ENCODE measurements around the gene DNAJC15.

Gene DNAJC15

GRCh38 chr13:43009506-43009905, 13.9 kb upstream of the DNAJC15 start:
- Histone ChIP-seq H3K23ac (ENCODE audit: low read length) (no peak overlapping the region), H3K4me3 (ENCODE audit: low read depth, low read length) (no peak overlapping the region)

GRCh38 chr13:43014162-43014561, 9.2 kb upstream of the DNAJC15 start:
- Histone ChIP-seq H3K4me1 (ENCODE audit: control insufficient read depth in 1 of 2, insufficient read depth in 2 of 2, low read length in 2 of 2) (no peaks in the 10 kb centered on the region), H3K27ac (ENCODE audit: low read depth, low read length) (no peak overlapping the region), H3K79me1 (ENCODE audit: low read length) (peaks cover 9% of the 10 kb centered on the region), H4K8ac (ENCODE audit: low read depth, low read length) (no peak overlapping the region), H3K79me2 (ENCODE audit: control insufficient read depth, insufficient read depth, low read length, poor library complexity) (no peaks in the 10 kb centered on the region), H3K36me3 (ENCODE audit: control insufficient read depth in 1 of 2, insufficient read depth in 2 of 2, low read length in 2 of 2) (no peaks in the 10 kb centered on the region), H3K14ac (ENCODE audit: low read length) (no peak overlapping the region), H3K18ac (ENCODE audit: low read length) (no peak overlapping the region), H3K4me3 (ENCODE audit: low read depth, low read length) (no peak overlapping the region), H2BK12ac (ENCODE audit: low read length) (no peak overlapping the region), H3K9me3 (ENCODE audit: insufficient read depth, low read depth, low read length) (no peaks in the 10 kb centered on the region), H4K91ac (ENCODE audit: low read depth, low read length) (no peak overlapping the region), H2AK5ac (ENCODE audit: low read length) (no peak overlapping the region), H2BK5ac (ENCODE audit: low read depth, low read length, poor library complexity) (no peak overlapping the region), H3K4me2 (ENCODE audit: low read length) (no peak overlapping the region), H2BK120ac (ENCODE audit: insufficient read depth, low read length, poor library complexity) (no peak overlapping the region), H3K23ac (ENCODE audit: low read length) (no peak overlapping the region), H4K12ac (ENCODE audit: low read depth, low read length) (no peak overlapping the region), H3K4ac (ENCODE audit: low read depth, low read length) (no peak overlapping the region), H2AFZ (ENCODE audit: insufficient read depth, low read length, poor library complexity) (no peak overlapping the region), H3K27me3 (ENCODE audit: insufficient read depth, low read length) (no peaks in the 10 kb centered on the region), H3K9ac (ENCODE audit: low read length) (no peak overlapping the region)
- no peak for DNase-seq
- no CpG with 5 or more reads among the region's 3 CpGs for WGBS (ENCODE audit: extremely low coverage, insufficient coverage, insufficient read length)

More at GRCh38 chr13:43009506-43009905, 13.9 kb upstream of the DNAJC15 start:
- Histone ChIP-seq H2AFZ (ENCODE audit: insufficient read depth, low read length, poor library complexity) (no peak overlapping the region), H3K79me1 (ENCODE audit: low read length) (peaks cover 19% of the 10 kb centered on the region), H3K9me3 (ENCODE audit: insufficient read depth, low read depth, low read length) (no peaks in the 10 kb centered on the region), H2BK120ac (ENCODE audit: insufficient read depth, low read length, poor library complexity) (no peak overlapping the region), H3K18ac (ENCODE audit: low read length) (no peak overlapping the region), H3K4me2 (ENCODE audit: low read length) (no peak overlapping the region), H3K36me3 (ENCODE audit: control insufficient read depth in 1 of 2, insufficient read depth in 2 of 2, low read length in 2 of 2) (no peaks in the 10 kb centered on the region), H3K27me3 (ENCODE audit: insufficient read depth, low read length) (no peaks in the 10 kb centered on the region), H3K79me2 (ENCODE audit: control insufficient read depth, insufficient read depth, low read length, poor library complexity) (no peaks in the 10 kb centered on the region), H4K91ac (ENCODE audit: low read depth, low read length) (no peak overlapping the region), H4K8ac (ENCODE audit: low read depth, low read length) (no peak overlapping the region), H3K27ac (ENCODE audit: low read depth, low read length) (no peak overlapping the region), H2BK12ac (ENCODE audit: low read length) (no peak overlapping the region), H3K4ac (ENCODE audit: low read depth, low read length) (no peak overlapping the region), H2AK5ac (ENCODE audit: low read length) (no peak overlapping the region), H3K14ac (ENCODE audit: low read length) (no peak overlapping the region), H3K9ac (ENCODE audit: low read length) (no peak overlapping the region), H3K4me1 (ENCODE audit: control insufficient read depth in 1 of 2, insufficient read depth in 2 of 2, low read length in 2 of 2) (peaks cover 4 to 8% of the 10 kb centered on the region in 2 experiments), H4K12ac (ENCODE audit: low read depth, low read length) (no peak overlapping the region), H2BK5ac (ENCODE audit: low read depth, low read length, poor library complexity) (no peak overlapping the region)
- WGBS (ENCODE audit: extremely low coverage, insufficient coverage, insufficient read length): no CpG with 5 or more reads among the region's 1 CpG
- peak in 1 of 2 donors; percentile 63 for DNase-seq

- no peaks in the 10 kb centered on the region for H3K27me3 ChIP-seq (ENCODE audit: insufficient read depth, low read length)
- 100% methylated on average over 1 of the region's 5 CpGs for WGBS (ENCODE audit: extremely low coverage, insufficient coverage, insufficient read length)
- no peak overlapping the region for H3K23ac ChIP-seq (ENCODE audit: low read length)
Observed at GRCh38 chr13:43016226-43016625, 7.2 kb upstream of the DNAJC15 start.

GRCh38 chr13:43019811-43020210, 3.6 kb upstream of the DNAJC15 start:
- peaks cover 32% of the 10 kb centered on the region for H3K79me1 ChIP-seq (ENCODE audit: low read length)
- no peak overlapping the region for H2AK5ac ChIP-seq (ENCODE audit: low read length)
- H3K9ac ChIP-seq (ENCODE audit: low read length): no peak overlapping the region
- no peaks in the 10 kb centered on the region for H3K27me3 ChIP-seq (ENCODE audit: insufficient read depth, low read length)
- peak overlapping the region; percentile 79 for H4K8ac ChIP-seq (ENCODE audit: low read depth, low read length)
- H4K91ac ChIP-seq (ENCODE audit: low read depth, low read length): peak overlapping the region; percentile 91
- H2BK12ac ChIP-seq (ENCODE audit: low read length): peak overlapping the region; percentile 53
- H3K14ac ChIP-seq (ENCODE audit: low read length): peak overlapping the region; percentile 54
- peaks cover 8 to 13% of the 10 kb centered on the region in 2 experiments for H3K4me1 ChIP-seq (ENCODE audit: control insufficient read depth in 1 of 2, insufficient read depth in 2 of 2, low read length in 2 of 2)
- DNase-seq: peak; percentile 32 to 65
- H3K4ac ChIP-seq (ENCODE audit: low read depth, low read length): no peak overlapping the region
- no peaks in the 10 kb centered on the region for H3K36me3 ChIP-seq (ENCODE audit: control insufficient read depth in 1 of 2, insufficient read depth in 2 of 2, low read length in 2 of 2)
- peak overlapping the region; percentile 85 for H3K27ac ChIP-seq (ENCODE audit: low read depth, low read length)
- H3K4me2 ChIP-seq (ENCODE audit: low read length): no peak overlapping the region
- H3K9me3 ChIP-seq (ENCODE audit: insufficient read depth, low read depth, low read length): peaks cover 4% of the 10 kb centered on the region
- peak overlapping the region; percentile 84 for H3K18ac ChIP-seq (ENCODE audit: low read length)
- peak overlapping the region; percentile 35 for H4K12ac ChIP-seq (ENCODE audit: low read depth, low read length)
- H3K23ac ChIP-seq (ENCODE audit: low read length): no peak overlapping the region
- no peak overlapping the region for H3K4me3 ChIP-seq (ENCODE audit: low read depth, low read length)
- no CpG with 5 or more reads among the region's 2 CpGs for WGBS (ENCODE audit: extremely low coverage, insufficient coverage, insufficient read length)
- H3K79me2 ChIP-seq (ENCODE audit: control insufficient read depth, insufficient read depth, low read length, poor library complexity): no peaks in the 10 kb centered on the region
- peak overlapping the region; percentile 89 for H2BK120ac ChIP-seq (ENCODE audit: insufficient read depth, low read length, poor library complexity)
- H2BK5ac ChIP-seq (ENCODE audit: low read depth, low read length, poor library complexity): peak overlapping the region; percentile 79
- H2AFZ ChIP-seq (ENCODE audit: insufficient read depth, low read length, poor library complexity): no peak overlapping the region

More at GRCh38 chr13:43016226-43016625, 7.2 kb upstream of the DNAJC15 start:
- Histone ChIP-seq H3K4me1 (ENCODE audit: control insufficient read depth in 1 of 2, insufficient read depth in 2 of 2, low read length in 2 of 2) (peaks cover 2 to 3% of the 10 kb centered on the region in 2 experiments), H4K8ac (ENCODE audit: low read depth, low read length) (no peak overlapping the region), H3K36me3 (ENCODE audit: control insufficient read depth in 1 of 2, insufficient read depth in 2 of 2, low read length in 2 of 2) (no peaks in the 10 kb centered on the region), H3K18ac (ENCODE audit: low read length) (no peak overlapping the region), H2BK120ac (ENCODE audit: insufficient read depth, low read length, poor library complexity) (no peak overlapping the region), H2BK5ac (ENCODE audit: low read depth, low read length, poor library complexity) (no peak overlapping the region), H2AFZ (ENCODE audit: insufficient read depth, low read length, poor library complexity) (no peak overlapping the region), H3K4me2 (ENCODE audit: low read length) (no peak overlapping the region), H3K4ac (ENCODE audit: low read depth, low read length) (no peak overlapping the region), H3K79me1 (ENCODE audit: low read length) (peaks cover 14% of the 10 kb centered on the region), H4K91ac (ENCODE audit: low read depth, low read length) (no peak overlapping the region), H4K12ac (ENCODE audit: low read depth, low read length) (no peak overlapping the region), H3K4me3 (ENCODE audit: low read depth, low read length) (no peak overlapping the region), H3K9me3 (ENCODE audit: insufficient read depth, low read depth, low read length) (no peaks in the 10 kb centered on the region), H2BK12ac (ENCODE audit: low read length) (no peak overlapping the region), H2AK5ac (ENCODE audit: low read length) (peak overlapping the region; percentile 30), H3K27ac (ENCODE audit: low read depth, low read length) (no peak overlapping the region), H3K14ac (ENCODE audit: low read length) (no peak overlapping the region), H3K9ac (ENCODE audit: low read length) (no peak overlapping the region), H3K79me2 (ENCODE audit: control insufficient read depth, insufficient read depth, low read length, poor library complexity) (no peaks in the 10 kb centered on the region)
- no peak for DNase-seq

Measured in trophoblast cell (in vitro differentiated cells and primary cell).